Colonic mucosa (tissue), 4 donors: Measurements from ENCODE around the gene CTDNEP1. TPM values are rescaled to one million over a fixed set of nuclear protein-coding genes. Genes with fewer than 3 reads are reported as not detected.

Source experiments
- DNase-seq: peaks from one replicate; pipeline ENCODE4 v3.0.0-alpha.2; 2020
- H3K27ac ChIP-seq: fragments of 200-600 bp; one replicate; pipeline ENCODE4 v1.8.0; 2021
- H3K27me3 ChIP-seq: fragments of 200-600 bp; one replicate; pipeline ENCODE4 v1.8.0; 2021
- H3K36me3 ChIP-seq: fragments of 200-600 bp; one replicate; pipeline ENCODE4 v1.8.0; 2021
- H3K4me1 ChIP-seq: fragments of 200-600 bp; one replicate; pipeline ENCODE4 v1.8.0; 2021; ENCODE audit warnings: mild to moderate bottlenecking
- H3K4me3 ChIP-seq: fragments of 200-600 bp; one replicate; pipeline ENCODE4 v1.8.0; 2021
- H3K9ac ChIP-seq, 2 donors: one replicate each; pipeline ENCODE4 v1.7.0; 2013; ENCODE audit warnings: control low read depth in 2 of 2, low read depth in 2 of 2, low read length in 2 of 2
- H3K9me3 ChIP-seq: fragments of 200-600 bp; one replicate; pipeline ENCODE4 v1.8.0; 2021
- intact Hi-C: fragments of 100-400 bp; cut with DNase I; formaldehyde crosslinking; loops from one replicate; pipeline ENCODE4 v1.14.1; 2022
- total RNA-seq, 2 donors: library from RNA; stranded (reverse); fragmentation: NEBNext Ultra II Directional in 1 of 2; extraction: Animal tissue kit (Norgen Biotek cat#: 25700) in 1 of 2; gene quantifications; one replicate each; pipeline ENCODE4 v1.2.1, GENCODE V29; 2021
- TF ChIP-seq, protein P1 (sequence below): fragments of 200-600 bp; IDR thresholded peaks from one replicate; pipeline ENCODE4 v1.8.0; 2022; ENCODE audit warnings: antibody characterized with exemption, mild to moderate bottlenecking
- donor health status: healthy.
- donor health status: DM: no; HTN: no; CAD: no.
- donor health status: DM: no; HTN: no; CAD: no.

Gene CTDNEP1
- total RNA-seq, 2 donors from 2014 or later, result 124 to 145 TPM

DNA sequence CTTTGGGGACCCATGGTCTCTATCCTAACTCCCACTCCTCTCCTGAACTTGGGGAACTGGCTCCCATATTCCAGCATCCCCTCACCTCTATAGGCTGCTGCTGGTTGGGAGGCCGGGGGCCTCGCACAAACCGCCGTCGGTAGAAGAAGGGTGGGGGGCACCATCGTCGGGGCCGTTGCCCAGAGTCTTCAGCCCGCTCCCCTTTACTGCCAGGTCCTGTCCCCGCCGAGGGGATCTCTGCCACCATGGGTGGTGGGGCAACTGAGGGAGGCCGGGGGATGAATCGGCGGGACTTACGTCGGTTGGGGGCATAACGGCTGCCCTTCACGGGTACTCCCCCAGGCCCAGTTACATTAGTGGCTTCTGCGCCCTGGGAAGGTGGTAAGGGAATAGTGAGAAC is 38.6 kb upstream of the CTDNEP1 start:
- intact Hi-C loops, result no loop called here
- TF ChIP-seq, protein P1, sequence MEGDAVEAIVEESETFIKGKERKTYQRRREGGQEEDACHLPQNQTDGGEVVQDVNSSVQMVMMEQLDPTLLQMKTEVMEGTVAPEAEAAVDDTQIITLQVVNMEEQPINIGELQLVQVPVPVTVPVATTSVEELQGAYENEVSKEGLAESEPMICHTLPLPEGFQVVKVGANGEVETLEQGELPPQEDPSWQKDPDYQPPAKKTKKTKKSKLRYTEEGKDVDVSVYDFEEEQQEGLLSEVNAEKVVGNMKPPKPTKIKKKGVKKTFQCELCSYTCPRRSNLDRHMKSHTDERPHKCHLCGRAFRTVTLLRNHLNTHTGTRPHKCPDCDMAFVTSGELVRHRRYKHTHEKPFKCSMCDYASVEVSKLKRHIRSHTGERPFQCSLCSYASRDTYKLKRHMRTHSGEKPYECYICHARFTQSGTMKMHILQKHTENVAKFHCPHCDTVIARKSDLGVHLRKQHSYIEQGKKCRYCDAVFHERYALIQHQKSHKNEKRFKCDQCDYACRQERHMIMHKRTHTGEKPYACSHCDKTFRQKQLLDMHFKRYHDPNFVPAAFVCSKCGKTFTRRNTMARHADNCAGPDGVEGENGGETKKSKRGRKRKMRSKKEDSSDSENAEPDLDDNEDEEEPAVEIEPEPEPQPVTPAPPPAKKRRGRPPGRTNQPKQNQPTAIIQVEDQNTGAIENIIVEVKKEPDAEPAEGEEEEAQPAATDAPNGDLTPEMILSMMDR, result no peak
- Histone ChIP-seq H3K4me1 (peaks cover 12% of the 10 kb centered on the region), H3K27me3 (peaks cover 4% of the 10 kb centered on the region), H3K27ac (no peak overlapping the region), H3K9me3 (no peaks in the 10 kb centered on the region), H3K9ac (no peak overlapping the region), H3K4me3 (no peak overlapping the region), H3K36me3 (no peaks in the 10 kb centered on the region)
- DNase-seq, result no peak

DNA sequence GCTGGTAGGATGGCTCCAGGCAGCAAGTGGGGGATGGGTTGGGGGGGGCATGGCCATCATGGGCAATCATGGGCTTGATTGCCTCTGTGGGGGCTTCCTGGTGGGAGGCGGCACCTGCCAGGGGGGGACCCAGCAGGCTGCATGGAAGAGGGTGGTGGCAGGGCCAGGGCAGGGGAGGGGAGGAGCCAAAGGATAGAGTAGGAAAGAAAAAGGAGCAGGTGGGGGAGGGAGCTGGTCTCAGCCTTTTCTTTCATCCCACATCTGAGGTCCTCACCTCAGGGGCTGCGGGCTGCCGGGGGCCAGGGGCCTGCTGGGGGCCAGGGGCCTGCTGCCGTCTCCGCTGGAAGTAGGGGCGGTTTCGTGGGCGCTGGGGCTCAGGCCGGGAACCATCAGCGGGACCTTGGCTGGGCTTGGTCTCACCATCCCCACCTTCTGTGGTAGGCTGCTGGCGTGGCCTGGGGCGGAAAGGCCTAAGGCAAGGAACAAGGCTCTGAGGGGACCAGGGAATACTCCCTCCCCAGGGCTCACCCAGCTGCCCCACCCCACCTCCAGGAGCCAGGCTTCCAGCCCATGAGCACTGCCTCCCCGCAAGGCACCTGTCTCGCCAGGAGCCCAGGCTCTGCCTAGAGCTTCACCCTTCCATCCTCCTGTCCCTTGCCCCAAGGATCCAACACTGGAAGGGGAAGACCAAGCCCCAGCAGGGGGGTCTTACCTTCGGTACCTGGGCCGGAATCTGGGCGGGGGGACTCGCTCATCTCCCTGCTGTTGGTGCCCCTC is 37.9 kb upstream of the CTDNEP1 start:
- intact Hi-C loops, result no loop called here
- Histone ChIP-seq H3K4me1 (peaks cover 9% of the 10 kb centered on the region), H3K36me3 (no peaks in the 10 kb centered on the region), H3K27ac (no peak overlapping the region), H3K27me3 (peaks cover 4% of the 10 kb centered on the region), H3K9ac (no peak overlapping the region), H3K9me3 (no peaks in the 10 kb centered on the region), H3K4me3 (no peak overlapping the region)
- DNase-seq, result no peak
- TF ChIP-seq, protein P1, result no peak

DNA sequence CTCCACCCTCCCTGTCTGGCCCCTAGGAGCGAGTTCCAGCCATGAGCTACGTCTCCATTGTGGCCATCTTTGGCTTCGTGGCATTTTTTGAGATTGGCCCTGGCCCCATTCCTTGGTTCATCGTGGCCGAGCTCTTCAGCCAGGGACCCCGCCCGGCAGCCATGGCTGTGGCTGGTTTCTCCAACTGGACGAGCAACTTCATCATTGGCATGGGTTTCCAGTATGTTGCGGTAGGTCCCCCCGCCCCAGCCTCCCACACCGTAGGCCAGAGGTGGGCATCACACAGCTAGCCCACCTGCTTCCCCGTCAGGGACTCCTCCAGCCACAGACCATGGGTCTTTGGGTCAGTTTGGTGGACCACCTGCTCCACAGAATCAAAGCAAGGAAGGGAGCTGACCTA is 34.1 kb upstream of the CTDNEP1 start:
- H3K36me3 ChIP-seq, result no peaks in the 10 kb centered on the region
- intact Hi-C loops, result no loop called here
- peaks cover 14% of the 10 kb centered on the region for H3K4me1 ChIP-seq
- no peak overlapping the region for H3K9ac ChIP-seq
- no peaks in the 10 kb centered on the region for H3K9me3 ChIP-seq
- H3K4me3 ChIP-seq, result no peak overlapping the region
- H3K27me3 ChIP-seq, result peaks cover 8% of the 10 kb centered on the region
- TF ChIP-seq, protein P1, result no peak
- DNase-seq, result no peak
- no peak overlapping the region for H3K27ac ChIP-seq

DNA sequence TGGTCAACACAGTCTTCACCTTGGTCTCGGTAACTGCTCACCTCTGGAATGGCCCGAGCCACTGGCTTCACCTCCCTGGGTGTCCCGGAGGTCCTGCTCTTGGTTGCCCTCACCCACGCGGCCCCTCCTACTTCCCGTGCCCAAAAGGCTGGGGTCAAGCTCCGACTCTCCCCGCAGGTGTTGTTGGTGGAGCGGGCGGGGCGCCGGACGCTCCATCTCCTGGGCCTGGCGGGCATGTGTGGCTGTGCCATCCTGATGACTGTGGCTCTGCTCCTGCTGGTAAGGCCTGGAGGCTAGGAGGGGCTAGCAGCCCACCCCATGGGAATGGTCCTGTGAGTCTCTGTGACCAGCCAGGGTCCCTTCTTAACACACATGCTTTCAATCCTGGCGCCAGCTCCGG is 33.4 kb upstream of the CTDNEP1 start:
- H3K9ac ChIP-seq, result no peak overlapping the region
- H3K4me1 ChIP-seq, result peaks cover 14% of the 10 kb centered on the region
- TF ChIP-seq, protein P1, result no peak
- peaks cover 8% of the 10 kb centered on the region for H3K27me3 ChIP-seq
- no peak overlapping the region for H3K27ac ChIP-seq
- no peaks in the 10 kb centered on the region for H3K36me3 ChIP-seq
- intact Hi-C loops, result no loop called here
- H3K4me3 ChIP-seq, result no peak overlapping the region
- DNase-seq, result no peak
- no peaks in the 10 kb centered on the region for H3K9me3 ChIP-seq

DNA sequence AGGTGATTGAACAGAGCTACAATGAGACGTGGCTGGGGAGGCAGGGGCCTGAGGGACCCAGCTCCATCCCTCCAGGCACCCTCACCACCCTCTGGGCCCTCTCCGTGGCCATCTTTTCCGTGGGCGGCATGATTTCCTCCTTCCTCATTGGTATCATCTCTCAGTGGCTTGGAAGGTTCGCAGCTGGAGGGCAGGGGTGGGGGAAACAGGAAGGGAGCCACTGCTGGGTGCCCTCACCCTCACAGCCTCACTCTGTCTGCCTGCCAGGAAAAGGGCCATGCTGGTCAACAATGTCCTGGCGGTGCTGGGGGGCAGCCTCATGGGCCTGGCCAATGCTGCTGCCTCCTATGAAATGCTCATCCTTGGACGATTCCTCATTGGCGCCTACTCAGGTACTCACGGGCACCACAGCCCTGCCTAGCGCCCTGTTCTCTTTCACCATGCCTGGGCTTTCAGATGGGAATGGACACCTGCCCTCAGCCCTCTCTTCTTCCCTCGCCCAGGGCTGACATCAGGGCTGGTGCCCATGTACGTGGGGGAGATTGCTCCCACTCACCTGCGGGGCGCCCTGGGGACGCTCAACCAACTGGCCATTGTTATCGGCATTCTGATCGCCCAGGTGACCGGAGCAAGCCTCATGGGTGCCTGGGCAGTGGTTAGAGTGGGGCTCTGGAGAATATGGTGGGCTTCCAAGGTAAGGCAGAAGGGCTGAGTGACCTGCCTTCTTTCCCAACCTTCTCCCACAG is 32.1 kb upstream of the CTDNEP1 start:
- Histone ChIP-seq H3K9me3 (no peaks in the 10 kb centered on the region), H3K36me3 (no peaks in the 10 kb centered on the region), H3K4me3 (no peak overlapping the region), H3K4me1 (peaks cover 14% of the 10 kb centered on the region), H3K27ac (no peak overlapping the region), H3K27me3 (peaks cover 8% of the 10 kb centered on the region), H3K9ac (peak overlapping the region in 1 of 2 donors; percentile 89)
- intact Hi-C loops, result no loop called here
- DNase-seq, result no peak
- TF ChIP-seq, protein P1, result no peak
